HuH-7 (cell line): Measurements from ENCODE around the gene SMIM29.

ENCODE experiments used
- DNase-seq: peaks from one replicate; pipeline ENCODE4 v3.0.0; 2011; ENCODE audit warnings: low spot score

SMIM29 gene

GRCh38 chr6:34240329-34241248, 8.2 kb downstream of the SMIM29 start:
- DNase-seq = no peak

- DNase-seq = peak; percentile 1
Observed at GRCh38 chr6:34239893-34240292, 8.9 kb downstream of the SMIM29 start.

- DNase-seq = peak; percentile 3
Observed at GRCh38 chr6:34239500-34239825, 9.3 kb downstream of the SMIM29 start.

- DNase-seq = peak; percentile 1
Observed at GRCh38 chr6:34238585-34239499, 10.0 kb downstream of the SMIM29 start.

GRCh38 chr6:34237722-34238584, 10.9 kb downstream of the SMIM29 start:
- peak; percentile 63 for DNase-seq

GRCh38 chr6:34237316-34237721, 11.5 kb downstream of the SMIM29 start:
- no peak for DNase-seq

GRCh38 chr6:34236443-34237315, 12.1 kb downstream of the SMIM29 start, which contains the start of gene HMGA1:
Gene HMGA1, plus strand, starts transcription at chr6:34236873. Its CDS starts 3,908 bp downstream, at chr6:34240781.
- DNase-seq = peak; percentile 88

GRCh38 chr6:34236131-34236442, 12.7 kb downstream of the SMIM29 start:
- no peak for DNase-seq

GRCh38 chr6:34235307-34236130, 13.3 kb downstream of the SMIM29 start:
- DNase-seq = no peak

GRCh38 chr6:34234667-34235306, 14.0 kb downstream of the SMIM29 start:
- DNase-seq = no peak

GRCh38 chr6:34233867-34234266, 14.9 kb downstream of the SMIM29 start:
- DNase-seq = no peak

GRCh38 chr6:34232901-34233300, 15.9 kb downstream of the SMIM29 start:
- no peak for DNase-seq

GRCh38 chr6:34231566-34232336, 17.1 kb downstream of the SMIM29 start:
- DNase-seq = no peak

GRCh38 chr6:34230653-34231371, 18.0 kb downstream of the SMIM29 start:
- no peak for DNase-seq

- no peak for DNase-seq
Observed at GRCh38 chr6:34229877-34230276, 18.9 kb downstream of the SMIM29 start.

GRCh38 chr6:34227761-34228421, 20.9 kb downstream of the SMIM29 start:
- no peak for DNase-seq

- no peak for DNase-seq
Observed at GRCh38 chr6:34226731-34227586, 21.8 kb downstream of the SMIM29 start.
